GM12864 (cell line): ENCODE data around the gene KRTAP5-7.

ENCODE experiments used
- DNase-seq: peaks from one replicate; pipeline ENCODE4 v3.0.0-alpha.2; 2011; ENCODE audit warnings: low read depth
- H3K4me3 ChIP-seq: 2 replicates; pipeline ENCODE4 v1.5.1; 2011; ENCODE audit warnings: mild to moderate bottlenecking, low read depth, low read length, control low read depth
- CTCF ChIP-seq: IDR thresholded peaks from 2 replicates; pipeline ENCODE4 v1.5.1; 2011; ENCODE audit warnings: low read depth, mild to moderate bottlenecking, moderate library complexity, low read length, control low read depth, inconsistent platforms; ENCODE audit errors: missing control alignments

KRTAP5-7 gene

GRCh38 chr11:71551711-71552110, 24.6 kb downstream of the KRTAP5-7 start:
- TF ChIP-seq CTCF: no peak
- no peak overlapping the region for H3K4me3 ChIP-seq
- DNase-seq: no peak

- H3K4me3 ChIP-seq: no peak overlapping the region
- no peak for DNase-seq
- TF ChIP-seq CTCF: no peak
Observed at GRCh38 chr11:71554996-71555395, 27.9 kb downstream of the KRTAP5-7 start.

- H3K4me3 ChIP-seq: no peak overlapping the region
- no peak for DNase-seq
- no peak for TF ChIP-seq CTCF
Observed at GRCh38 chr11:71555508-71555907, 28.4 kb downstream of the KRTAP5-7 start.

GRCh38 chr11:71556018-71556417, 29.0 kb downstream of the KRTAP5-7 start:
- no peak for TF ChIP-seq CTCF
- DNase-seq: no peak

GRCh38 chr11:71557257-71557656, 30.2 kb downstream of the KRTAP5-7 start:
- H3K4me3 ChIP-seq: no peak overlapping the region
- no peak for TF ChIP-seq CTCF
- no peak for DNase-seq

More at GRCh38 chr11:71556018-71556417, 29.0 kb downstream of the KRTAP5-7 start:
- H3K4me3 ChIP-seq: no peak overlapping the region

- no peak for DNase-seq
- no peak for TF ChIP-seq CTCF
- no peak overlapping the region for H3K4me3 ChIP-seq
Observed at GRCh38 chr11:71558996-71559395, 31.9 kb downstream of the KRTAP5-7 start.

- H3K4me3 ChIP-seq: no peak overlapping the region
- no peak for TF ChIP-seq CTCF
- no peak for DNase-seq
Observed at GRCh38 chr11:71562120-71562519, 35.1 kb downstream of the KRTAP5-7 start.
